Tibial nerve (tissue), 4 donors: ENCODE data around the gene MLLT10. TPM values are rescaled to one million over a fixed set of nuclear protein-coding genes. Genes with fewer than 3 reads are reported as not detected.

Experiments
- DNase-seq, 2 donors: peaks; one replicate each; pipeline ENCODE4 v3.0.0-alpha.2; 2019; ENCODE audit warnings: low spot score in 2 of 2
- H3K27ac ChIP-seq, 4 donors: fragments of 200-600 bp; sonication (generic) in 3 of 4; one replicate each; pipeline ENCODE4 v1.5.1; 2017 to 2019; ENCODE audit warnings: mild to moderate bottlenecking in 1 of 4
- H3K27me3 ChIP-seq, 2 donors: fragments of 200-600 bp; sonication (generic) in 1 of 2; one replicate each; pipeline versions ENCODE4 v1.5.1 to v1.6.0; 2017 to 2019
- H3K36me3 ChIP-seq, 3 donors: fragments of 200-600 bp; sonication (generic); one replicate each; pipeline ENCODE4 v1.5.1; 2018 to 2019
- H3K4me1 ChIP-seq, 4 donors: fragments of 200-600 bp; sonication (generic) in 3 of 4; one replicate each; pipeline ENCODE4 v1.5.1; 2017 to 2019
- H3K4me3 ChIP-seq, 4 donors: fragments of 200-600 bp; sonication (generic) in 3 of 4; one replicate each; pipeline ENCODE4 v1.5.1; 2017 to 2019; ENCODE audit warnings: mild to moderate bottlenecking in 1 of 4, moderate library complexity in 1 of 4
- H3K9me3 ChIP-seq, 4 donors: fragments of 200-600 bp; sonication (generic) in 3 of 4; one replicate each; pipeline ENCODE4 v1.5.1; 2017 to 2019
- CTCF ChIP-seq, 5 experiments: fragments of 200-600 bp in 3 of 5; fragments of 450-650 bp in 2 of 5; sonication (generic) in 3 of 5; IDR thresholded peaks; one replicate each; pipeline ENCODE4 v1.5.1; 2016 to 2019; ENCODE audit warnings: antibody characterized with exemption in 5 of 5, mild to moderate bottlenecking in 3 of 5, moderate library complexity in 2 of 5
- EP300 ChIP-seq, 2 donors: sonication (generic); formaldehyde crosslinking; IDR thresholded peaks; one replicate each; pipeline ENCODE4 v1.6.1; 2017; ENCODE audit warnings: antibody characterized with exemption in 2 of 2, mild to moderate bottlenecking in 1 of 2
- POLR2A ChIP-seq, 2 donors: fragments of 450-650 bp; IDR thresholded peaks; one replicate each; pipeline ENCODE4 v1.6.1; 2017; ENCODE audit warnings: antibody characterized with exemption in 2 of 2, mild to moderate bottlenecking in 2 of 2, moderate library complexity in 2 of 2
- WGBS, 2 donors: methylation state at CpG; one replicate each; pipeline ENCODE4 v1.1.5; 2018; 5-methylcytosine and 5-hydroxymethylcytosine counted together
- total RNA-seq, 4 donors: library from RNA; depleted of rRNA; stranded (reverse); fragments of >200 nt; gene quantifications; one replicate each; pipeline ENCODE4 v1.1.0, GENCODE V29; 2016

Gene MLLT10
- total RNA-seq, 4 donors from 2014 or later, result 40.6 to 60.9 (median 47.5) TPM

- H3K4me3 ChIP-seq, result no peak overlapping the region
- DNase-seq, result no peak
- no peaks in the 10 kb centered on the region for H3K4me1 ChIP-seq
- H3K27ac ChIP-seq, result no peak overlapping the region
- peaks cover 2 to 37% (median 4%) of the 10 kb centered on the region in 3 donors for H3K36me3 ChIP-seq
- TF ChIP-seq POLR2A (IDR thresholded peaks at IDR 0.05) (no peak), CTCF (IDR thresholded peaks at IDR 0.05) (no peak)
- no peaks in the 10 kb centered on the region for H3K9me3 ChIP-seq
- H3K27me3 ChIP-seq, result no peaks in the 10 kb centered on the region
- WGBS, 2 donors, result 80 to 83% methylated on average over 4 of the region's 4 CpGs
Observed at GRCh38 chr10:21747809-21748208, 213.8 kb downstream of the MLLT10 start.

- WGBS, 2 donors, result 72 to 73% methylated on average over 3 of the region's 3 CpGs
- no peak for DNase-seq
- Histone ChIP-seq H3K4me3 (no peak overlapping the region), H3K27me3 (no peaks in the 10 kb centered on the region), H3K4me1 (no peaks in the 10 kb centered on the region), H3K9me3 (no peaks in the 10 kb centered on the region), H3K27ac (no peak overlapping the region), H3K36me3 (peaks cover 0 to 29% (median 2%) of the 10 kb centered on the region in 3 donors)
- no peak for TF ChIP-seq EP300 (IDR thresholded peaks at IDR 0.05)
Observed at GRCh38 chr10:21749788-21750187, 215.8 kb downstream of the MLLT10 start.

GRCh38 chr10:21750424-21750823, 216.4 kb downstream of the MLLT10 start:
- no peak for DNase-seq
- no peaks in the 10 kb centered on the region for H3K4me1 ChIP-seq
- H3K4me3 ChIP-seq, result no peak overlapping the region
- 88 to 89% methylated on average over 9 to 12 of the region's 12 CpGs for WGBS, 2 donors
- H3K27me3 ChIP-seq, result no peaks in the 10 kb centered on the region
- TF ChIP-seq CTCF (IDR thresholded peaks at IDR 0.05), result no peak
- TF ChIP-seq EP300 (IDR thresholded peaks at IDR 0.05), result no peak
- no peak for TF ChIP-seq POLR2A (IDR thresholded peaks at IDR 0.05)
- H3K36me3 ChIP-seq, result peaks cover 0 to 29% (median 2%) of the 10 kb centered on the region in 3 donors
- no peak overlapping the region for H3K27ac ChIP-seq
- no peaks in the 10 kb centered on the region for H3K9me3 ChIP-seq

GRCh38 chr10:21751341-21752310, 217.6 kb downstream of the MLLT10 start:
- TF ChIP-seq CTCF (IDR thresholded peaks at IDR 0.05) (no peak), EP300 (IDR thresholded peaks at IDR 0.05) (no peak), POLR2A (IDR thresholded peaks at IDR 0.05) (no peak)
- DNase-seq, result no peak
- 80 to 87% methylated on average over 26 of the region's 26 CpGs for WGBS, 2 donors
- H3K4me3 ChIP-seq, result no peak overlapping the region
- H3K4me1 ChIP-seq, result no peaks in the 10 kb centered on the region
- peaks cover 0 to 34% (median 2%) of the 10 kb centered on the region in 3 donors for H3K36me3 ChIP-seq
- no peaks in the 10 kb centered on the region for H3K9me3 ChIP-seq
- no peak overlapping the region for H3K27ac ChIP-seq
- no peaks in the 10 kb centered on the region for H3K27me3 ChIP-seq

- no peak for DNase-seq
- Histone ChIP-seq H3K4me3 (no peak overlapping the region), H3K36me3 (peaks cover 0 to 38% (median 0%) of the 10 kb centered on the region in 3 donors), H3K27ac (no peak overlapping the region), H3K9me3 (no peaks in the 10 kb centered on the region), H3K4me1 (no peaks in the 10 kb centered on the region), H3K27me3 (no peaks in the 10 kb centered on the region)
- 76 to 77% methylated on average over 17 to 18 of the region's 18 CpGs for WGBS, 2 donors
- TF ChIP-seq CTCF (IDR thresholded peaks at IDR 0.05) (no peak), EP300 (IDR thresholded peaks at IDR 0.05) (no peak), POLR2A (IDR thresholded peaks at IDR 0.05) (no peak)
Observed at GRCh38 chr10:21753497-21754270, 219.7 kb downstream of the MLLT10 start.
